Left lung (tissue), 10 donors: ENCODE measurements around the gene PRPS1. TPM values are rescaled to one million over a fixed set of nuclear protein-coding genes. Genes with fewer than 3 reads are reported as not detected.
"Not testable (repeated sequence)": the region's sequence is repeated elsewhere in the genome, so short reads cannot be mapped to it uniquely, and the experiment has no call there.

Experiments used
- ATAC-seq: fragments of 200-7000 bp; cut with Tn5 transposase; one replicate; pipeline ENCODE4 v1.9.1; 2020; ENCODE audit warnings: moderate library complexity
- DNase-seq, 4 donors: peaks; one replicate each; pipeline ENCODE4 v3.0.0-alpha.2; 2013 to 2020
- H3K27ac ChIP-seq, 2 donors: fragments of 200-600 bp; sonication (generic) in 1 of 2; one replicate each; pipeline versions ENCODE4 v1.5.0 to v1.8.0; 2020 to 2021
- H3K27me3 ChIP-seq, 2 donors: fragments of 200-600 bp; sonication (generic) in 1 of 2; one replicate each; pipeline versions ENCODE4 v1.5.0 to v1.8.0; 2020 to 2021
- H3K36me3 ChIP-seq, 2 donors: fragments of 200-600 bp; sonication (generic) in 1 of 2; one replicate each; pipeline versions ENCODE4 v1.5.0 to v1.8.0; 2020 to 2021
- H3K4me1 ChIP-seq, 2 donors: fragments of 200-600 bp; one replicate each; pipeline ENCODE4 v1.8.0; 2021
- H3K4me3 ChIP-seq, 2 donors: fragments of 200-600 bp; sonication (generic) in 1 of 2; one replicate each; pipeline versions ENCODE4 v1.5.0 to v1.8.0; 2020 to 2021; ENCODE audit warnings: mild to moderate bottlenecking in 1 of 2
- H3K9me3 ChIP-seq, 2 donors: fragments of 200-600 bp; sonication (generic) in 1 of 2; one replicate each; pipeline versions ENCODE4 v1.5.0 to v1.8.0; 2020 to 2021
- intact Hi-C, 2 donors: fragments of 100-400 bp; cut with DNase I; formaldehyde crosslinking; loops; one replicate each; pipeline versions ENCODE4 v1.11.2 to v1.14.2; 2022
- polyA plus RNA-seq, 6 donors: library from polyadenylated mRNA; unstranded; fragments of 120-200 nt; gene quantifications; one replicate each; pipeline ENCODE4 v1.2.1, GENCODE V29; 2013; ENCODE audit not compliant: insufficient read length in 6 of 6
- total RNA-seq, 2 donors: library from RNA; stranded (reverse); fragmentation: NEBNext Ultra II Directional; extraction: Animal tissue kit (Norgen Biotek cat#: 25700); gene quantifications; one replicate each; pipeline ENCODE4 v1.2.1, GENCODE V29; 2021
- TF ChIP-seq, protein P1 (sequence below), 2 donors: fragments of 200-600 bp; sonication (generic) in 1 of 2; IDR thresholded peaks; one replicate each; pipeline versions ENCODE4 v1.5.0 to v1.8.0; 2021; ENCODE audit warnings: antibody characterized with exemption in 2 of 2
- donor health status: DM: no; HTN: yes; CAD: no.
- donor health status: DM: no; HTN: no; CAD: no.

The PRPS1 gene
- total and polyA plus RNA-seq, 8 donors = 29.4 to 45.3 (median 42.2) TPM

GRCh38 chrX:107678957-107679740, 50.8 kb downstream of the PRPS1 start:
- Histone ChIP-seq H3K27ac (peak overlapping the region in 1 of 2 donors; percentile 50), H3K4me3 (no peak overlapping the region), H3K27me3 (peaks cover 0 to 2% of the 10 kb centered on the region in 2 donors), H3K9me3 (no peaks in the 10 kb centered on the region), H3K36me3 (no peaks in the 10 kb centered on the region), H3K4me1 (peaks cover 25 to 58% of the 10 kb centered on the region in 2 donors)
- intact Hi-C loops = loop anchor here in 1 of 2 donors (5.0 kb wide), 1 partner anchor 38 kb away; no protein-coding TSS in a partner anchor
- TF ChIP-seq, protein P1, sequence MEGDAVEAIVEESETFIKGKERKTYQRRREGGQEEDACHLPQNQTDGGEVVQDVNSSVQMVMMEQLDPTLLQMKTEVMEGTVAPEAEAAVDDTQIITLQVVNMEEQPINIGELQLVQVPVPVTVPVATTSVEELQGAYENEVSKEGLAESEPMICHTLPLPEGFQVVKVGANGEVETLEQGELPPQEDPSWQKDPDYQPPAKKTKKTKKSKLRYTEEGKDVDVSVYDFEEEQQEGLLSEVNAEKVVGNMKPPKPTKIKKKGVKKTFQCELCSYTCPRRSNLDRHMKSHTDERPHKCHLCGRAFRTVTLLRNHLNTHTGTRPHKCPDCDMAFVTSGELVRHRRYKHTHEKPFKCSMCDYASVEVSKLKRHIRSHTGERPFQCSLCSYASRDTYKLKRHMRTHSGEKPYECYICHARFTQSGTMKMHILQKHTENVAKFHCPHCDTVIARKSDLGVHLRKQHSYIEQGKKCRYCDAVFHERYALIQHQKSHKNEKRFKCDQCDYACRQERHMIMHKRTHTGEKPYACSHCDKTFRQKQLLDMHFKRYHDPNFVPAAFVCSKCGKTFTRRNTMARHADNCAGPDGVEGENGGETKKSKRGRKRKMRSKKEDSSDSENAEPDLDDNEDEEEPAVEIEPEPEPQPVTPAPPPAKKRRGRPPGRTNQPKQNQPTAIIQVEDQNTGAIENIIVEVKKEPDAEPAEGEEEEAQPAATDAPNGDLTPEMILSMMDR (IDR thresholded peaks at IDR 0.05) = no peak
- ATAC-seq (no peak), DNase-seq (peak in 2 of 4 donors; percentile 68 to 72)

GRCh38 chrX:107682256-107682655, 53.9 kb downstream of the PRPS1 start:
- TF ChIP-seq, protein P1 (IDR thresholded peaks at IDR 0.05) = no peak
- Histone ChIP-seq H3K9me3 (no peaks in the 10 kb centered on the region), H3K4me1 (peaks cover 16 to 77% of the 10 kb centered on the region in 2 donors), H3K27ac (no peak overlapping the region), H3K27me3 (peaks cover 0 to 2% of the 10 kb centered on the region in 2 donors), H3K36me3 (no peaks in the 10 kb centered on the region), H3K4me3 (no peak overlapping the region)
- intact Hi-C loops = no loop called here
- DNase-seq (no peak), ATAC-seq (no peak)

DNA sequence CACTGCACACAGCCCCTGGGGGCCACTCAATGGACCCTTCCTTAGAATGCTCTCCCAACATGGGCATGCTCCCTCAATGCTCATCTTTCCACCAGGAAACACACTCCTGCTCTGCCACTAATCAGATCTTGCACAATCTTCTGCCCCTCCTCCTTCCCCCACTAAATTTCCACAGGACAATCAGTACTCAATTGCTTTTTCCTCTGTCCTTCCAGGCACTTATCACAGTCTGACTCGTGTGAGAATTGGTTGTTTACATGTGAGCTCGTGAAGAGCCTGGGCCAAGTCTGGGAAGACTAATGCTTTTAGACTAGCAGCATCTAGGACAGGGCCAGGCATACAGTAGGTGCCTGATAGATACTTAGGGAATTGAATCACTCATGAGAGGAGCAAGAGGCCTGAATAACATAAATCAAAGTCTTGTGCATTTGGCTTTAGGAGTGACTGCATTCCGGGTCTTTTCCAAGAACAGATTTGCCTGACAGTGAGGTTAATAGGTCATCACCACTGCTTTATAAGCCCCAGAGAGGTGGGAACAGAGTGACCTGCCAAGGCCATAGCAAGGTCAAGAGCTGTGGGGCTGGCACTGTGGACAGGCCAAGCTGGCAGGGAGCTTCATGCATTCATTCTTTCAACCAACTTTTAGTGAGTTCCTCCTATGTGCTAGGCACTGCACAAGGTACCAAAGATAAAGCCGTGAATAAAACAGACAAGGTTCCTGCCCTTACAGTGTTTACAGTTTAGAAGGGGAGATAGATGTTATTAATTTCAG, 55.0 kb downstream of the PRPS1 start:
- ATAC-seq (peak; percentile 47), DNase-seq (no peak)
- intact Hi-C loops = no loop called here
- peaks cover 11 to 68% of the 10 kb centered on the region in 2 donors for H3K4me1 ChIP-seq
- peak overlapping the region; percentile 16 to 82 for H3K27ac ChIP-seq
- TF ChIP-seq, protein P1 (IDR thresholded peaks at IDR 0.05) = no peak
- no peaks in the 10 kb centered on the region for H3K9me3 ChIP-seq
- no peak overlapping the region for H3K4me3 ChIP-seq
- no peaks in the 10 kb centered on the region for H3K27me3 ChIP-seq
- no peaks in the 10 kb centered on the region for H3K36me3 ChIP-seq

DNA sequence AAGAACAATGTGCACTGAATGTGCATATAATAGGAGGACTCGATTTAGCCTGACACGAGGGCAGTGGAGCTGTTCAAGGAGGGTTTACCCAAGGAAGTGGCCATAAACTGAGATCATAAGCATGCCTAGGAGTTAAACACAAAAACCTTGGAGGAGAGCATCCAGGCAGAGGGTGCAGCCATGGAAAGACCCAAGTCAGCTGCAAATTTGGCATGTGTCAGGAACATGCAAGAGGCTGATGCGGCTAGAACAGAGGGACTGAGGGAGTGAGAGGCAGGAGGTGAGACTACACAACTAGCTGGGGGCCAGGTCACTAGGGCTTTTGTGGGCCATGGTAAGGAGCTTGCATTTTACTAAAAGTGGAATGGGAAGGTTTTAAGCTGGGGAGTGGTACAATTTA, 55.6 kb downstream of the PRPS1 start:
- ATAC-seq (no peak), DNase-seq (no peak)
- TF ChIP-seq, protein P1 (IDR thresholded peaks at IDR 0.05) = no peak
- no peak overlapping the region for H3K4me3 ChIP-seq
- H3K9me3 ChIP-seq = no peaks in the 10 kb centered on the region
- peak overlapping the region in 1 of 2 donors; percentile 82 for H3K27ac ChIP-seq
- H3K4me1 ChIP-seq = peaks cover 11 to 62% of the 10 kb centered on the region in 2 donors
- no peaks in the 10 kb centered on the region for H3K27me3 ChIP-seq
- intact Hi-C loops = no loop called here
- H3K36me3 ChIP-seq = no peaks in the 10 kb centered on the region

DNA sequence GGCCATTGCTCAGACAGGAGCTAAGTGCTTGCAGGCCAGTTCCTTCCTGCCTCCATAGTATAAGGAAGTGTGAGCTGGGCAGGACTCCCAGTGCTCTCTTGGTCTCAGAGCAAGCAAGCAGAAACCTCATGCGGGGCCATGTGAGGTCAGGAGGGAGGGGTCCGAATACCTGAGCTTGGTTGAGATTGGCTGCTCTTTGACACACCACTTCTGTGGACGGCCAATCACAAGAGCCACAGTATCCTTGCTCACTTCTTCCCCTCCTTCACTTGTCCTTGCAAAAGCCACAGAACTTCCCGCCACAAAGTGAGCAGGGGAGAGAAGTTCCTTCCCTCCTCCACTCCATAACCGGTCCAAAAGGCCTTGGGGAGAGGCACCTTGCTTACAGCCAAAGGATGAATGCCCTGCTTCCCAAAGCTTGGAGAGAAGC, 56.7 kb downstream of the PRPS1 start:
- H3K4me3 ChIP-seq = no peak overlapping the region
- peak overlapping the region; percentile 21 to 82 for H3K27ac ChIP-seq
- peak in 2 of 4 donors; percentile 81 to 91 for DNase-seq

DNA sequence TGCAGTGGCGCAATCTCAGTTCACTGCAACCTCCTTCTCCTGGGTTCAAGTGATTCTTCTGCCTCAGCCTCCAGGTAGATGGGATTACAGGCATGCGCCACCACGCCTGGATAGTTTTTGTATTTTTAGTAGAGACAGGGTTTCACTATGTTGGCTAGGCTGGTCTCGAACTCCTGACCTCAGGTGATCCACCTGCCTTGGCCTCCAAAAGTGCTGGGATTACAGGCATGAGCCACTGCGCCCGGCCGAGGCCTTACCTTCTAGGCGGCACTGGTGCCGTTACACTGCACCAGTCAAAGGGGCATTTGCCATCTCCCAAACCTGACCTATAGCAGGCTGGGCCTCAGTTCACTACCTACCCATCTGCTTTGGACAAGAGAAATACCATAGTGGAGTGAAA, 57.3 kb downstream of the PRPS1 start:
- ATAC-seq, H3K36me3 ChIP-seq, H3K9me3 ChIP-seq, H3K27me3 ChIP-seq, DNase-seq, H3K4me3 ChIP-seq, intact Hi-C loops: not testable (repeated sequence)
- Histone ChIP-seq H3K4me1 (peaks cover 11 to 54% of the 10 kb centered on the region in 2 donors), H3K27ac (peak overlapping the region; percentile 21 to 82)

More for the DNA sequence above, 56.7 kb downstream of the PRPS1 start:
- peak; percentile 89 for ATAC-seq
- intact Hi-C loops = no loop called here
- no peaks in the 10 kb centered on the region for H3K9me3 ChIP-seq
- no peaks in the 10 kb centered on the region for H3K36me3 ChIP-seq
- no peaks in the 10 kb centered on the region for H3K27me3 ChIP-seq
- peaks cover 11 to 51% of the 10 kb centered on the region in 2 donors for H3K4me1 ChIP-seq
- TF ChIP-seq, protein P1 (IDR thresholded peaks at IDR 0.05) = no peak
